ENCODE data around the gene MYL6.

Gene MYL6

DNA sequence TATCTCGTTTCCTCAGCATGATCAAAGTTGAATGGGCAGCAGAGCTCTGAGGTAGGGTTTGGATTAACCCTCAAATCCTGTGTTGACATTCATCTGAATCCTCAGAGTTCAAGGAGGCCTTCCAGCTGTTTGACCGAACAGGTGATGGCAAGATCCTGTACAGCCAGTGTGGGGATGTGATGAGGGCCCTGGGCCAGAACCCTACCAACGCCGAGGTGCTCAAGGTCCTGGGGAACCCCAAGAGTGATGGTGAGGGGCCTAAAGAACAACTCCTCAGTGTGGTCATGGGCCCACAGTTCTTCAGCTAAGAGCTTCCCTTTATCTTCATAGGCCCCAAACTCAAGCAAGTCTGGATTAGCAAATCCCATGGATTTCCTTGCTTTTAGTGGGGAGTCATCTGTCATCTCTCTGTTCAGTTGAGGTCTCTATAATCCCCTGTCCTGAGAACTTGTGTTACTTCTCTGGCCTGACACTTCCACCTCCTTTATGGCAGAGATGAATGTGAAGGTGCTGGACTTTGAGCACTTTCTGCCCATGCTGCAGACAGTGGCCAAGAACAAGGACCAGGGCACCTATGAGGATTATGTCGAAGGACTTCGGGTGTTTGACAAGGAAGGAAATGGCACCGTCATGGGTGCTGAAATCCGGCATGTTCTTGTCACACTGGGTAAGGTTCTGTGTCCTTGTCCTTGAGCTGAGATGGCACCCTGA lies 1.5 kb downstream of the MYL6 start:
- TF ChIP-seq EP300 (IDR thresholded peaks at IDR 0.05; ENCODE audit: borderline replicate concordance) = no peak; the same call in 1 of the 2 replicates
- TF ChIP-seq, protein P1, sequence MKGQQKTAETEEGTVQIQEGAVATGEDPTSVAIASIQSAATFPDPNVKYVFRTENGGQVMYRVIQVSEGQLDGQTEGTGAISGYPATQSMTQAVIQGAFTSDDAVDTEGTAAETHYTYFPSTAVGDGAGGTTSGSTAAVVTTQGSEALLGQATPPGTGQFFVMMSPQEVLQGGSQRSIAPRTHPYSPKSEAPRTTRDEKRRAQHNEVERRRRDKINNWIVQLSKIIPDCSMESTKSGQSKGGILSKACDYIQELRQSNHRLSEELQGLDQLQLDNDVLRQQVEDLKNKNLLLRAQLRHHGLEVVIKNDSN (IDR thresholded peaks at IDR 0.05) = no peak
- TF ChIP-seq CREB1 (IDR thresholded peaks at IDR 0.05; ENCODE audit: low read depth) = no peak
- TF ChIP-seq TAF1 (IDR thresholded peaks at IDR 0.05; ENCODE audit: low read depth) = no peak
- TF ChIP-seq, protein P2, sequence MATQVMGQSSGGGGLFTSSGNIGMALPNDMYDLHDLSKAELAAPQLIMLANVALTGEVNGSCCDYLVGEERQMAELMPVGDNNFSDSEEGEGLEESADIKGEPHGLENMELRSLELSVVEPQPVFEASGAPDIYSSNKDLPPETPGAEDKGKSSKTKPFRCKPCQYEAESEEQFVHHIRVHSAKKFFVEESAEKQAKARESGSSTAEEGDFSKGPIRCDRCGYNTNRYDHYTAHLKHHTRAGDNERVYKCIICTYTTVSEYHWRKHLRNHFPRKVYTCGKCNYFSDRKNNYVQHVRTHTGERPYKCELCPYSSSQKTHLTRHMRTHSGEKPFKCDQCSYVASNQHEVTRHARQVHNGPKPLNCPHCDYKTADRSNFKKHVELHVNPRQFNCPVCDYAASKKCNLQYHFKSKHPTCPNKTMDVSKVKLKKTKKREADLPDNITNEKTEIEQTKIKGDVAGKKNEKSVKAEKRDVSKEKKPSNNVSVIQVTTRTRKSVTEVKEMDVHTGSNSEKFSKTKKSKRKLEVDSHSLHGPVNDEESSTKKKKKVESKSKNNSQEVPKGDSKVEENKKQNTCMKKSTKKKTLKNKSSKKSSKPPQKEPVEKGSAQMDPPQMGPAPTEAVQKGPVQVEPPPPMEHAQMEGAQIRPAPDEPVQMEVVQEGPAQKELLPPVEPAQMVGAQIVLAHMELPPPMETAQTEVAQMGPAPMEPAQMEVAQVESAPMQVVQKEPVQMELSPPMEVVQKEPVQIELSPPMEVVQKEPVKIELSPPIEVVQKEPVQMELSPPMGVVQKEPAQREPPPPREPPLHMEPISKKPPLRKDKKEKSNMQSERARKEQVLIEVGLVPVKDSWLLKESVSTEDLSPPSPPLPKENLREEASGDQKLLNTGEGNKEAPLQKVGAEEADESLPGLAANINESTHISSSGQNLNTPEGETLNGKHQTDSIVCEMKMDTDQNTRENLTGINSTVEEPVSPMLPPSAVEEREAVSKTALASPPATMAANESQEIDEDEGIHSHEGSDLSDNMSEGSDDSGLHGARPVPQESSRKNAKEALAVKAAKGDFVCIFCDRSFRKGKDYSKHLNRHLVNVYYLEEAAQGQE (IDR thresholded peaks at IDR 0.05; ENCODE audit: low read depth) = no peak
- TF ChIP-seq TEAD4 (IDR thresholded peaks at IDR 0.05) = no peak
- no peak for TF ChIP-seq EGR1 (IDR thresholded peaks at IDR 0.05)
- TF ChIP-seq CEBPB (IDR thresholded peaks at IDR 0.05) = no peak
- TF ChIP-seq, protein P3, sequence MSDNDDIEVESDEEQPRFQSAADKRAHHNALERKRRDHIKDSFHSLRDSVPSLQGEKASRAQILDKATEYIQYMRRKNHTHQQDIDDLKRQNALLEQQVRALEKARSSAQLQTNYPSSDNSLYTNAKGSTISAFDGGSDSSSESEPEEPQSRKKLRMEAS (IDR thresholded peaks at IDR 0.05) = no peak
- no peak for TF ChIP-seq YY1 (IDR thresholded peaks at IDR 0.05; ENCODE audit: low read depth)
- no peak for TF ChIP-seq RAD21 (IDR thresholded peaks at IDR 0.05; ENCODE audit: low read depth)
- no peak for TF ChIP-seq TCF12 (IDR thresholded peaks at IDR 0.05; ENCODE audit: low read depth)
- TF ChIP-seq ZBTB7A (IDR thresholded peaks at IDR 0.05; ENCODE audit: low read depth) = no peak
- TF ChIP-seq FOXM1 (IDR thresholded peaks at IDR 0.05; ENCODE audit: borderline replicate concordance, low read depth) = no peak
- TF ChIP-seq NFIC (IDR thresholded peaks at IDR 0.05) = no peak

DNA sequence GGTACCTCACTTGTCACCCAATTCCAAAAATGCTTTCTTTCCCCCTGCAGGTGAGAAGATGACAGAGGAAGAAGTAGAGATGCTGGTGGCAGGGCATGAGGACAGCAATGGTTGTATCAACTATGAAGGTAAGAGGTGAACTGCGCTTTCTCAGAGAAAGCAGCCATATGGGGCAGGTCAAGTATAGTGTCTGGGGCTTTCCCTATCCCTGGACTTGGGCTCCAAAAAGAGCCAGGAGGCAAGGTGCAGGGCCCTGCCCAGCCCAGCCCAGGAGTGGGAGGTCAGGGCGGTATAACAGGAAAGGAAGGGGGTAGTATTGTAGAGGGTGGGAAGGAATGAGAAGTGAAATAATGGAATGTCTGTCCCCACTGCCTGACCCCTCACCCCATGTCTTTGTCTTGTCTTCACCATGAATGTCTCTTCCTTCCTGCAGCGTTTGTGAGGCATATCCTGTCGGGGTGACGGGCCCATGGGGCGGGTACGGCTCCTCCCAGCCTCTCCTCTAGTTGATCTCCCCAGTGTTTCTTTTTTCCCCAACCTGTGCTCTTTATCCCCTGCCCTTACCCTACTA lies 2.1 kb downstream of the MYL6 start:
- TF ChIP-seq EP300 (IDR thresholded peaks at IDR 0.05; ENCODE audit: borderline replicate concordance) = no peak

DNA sequence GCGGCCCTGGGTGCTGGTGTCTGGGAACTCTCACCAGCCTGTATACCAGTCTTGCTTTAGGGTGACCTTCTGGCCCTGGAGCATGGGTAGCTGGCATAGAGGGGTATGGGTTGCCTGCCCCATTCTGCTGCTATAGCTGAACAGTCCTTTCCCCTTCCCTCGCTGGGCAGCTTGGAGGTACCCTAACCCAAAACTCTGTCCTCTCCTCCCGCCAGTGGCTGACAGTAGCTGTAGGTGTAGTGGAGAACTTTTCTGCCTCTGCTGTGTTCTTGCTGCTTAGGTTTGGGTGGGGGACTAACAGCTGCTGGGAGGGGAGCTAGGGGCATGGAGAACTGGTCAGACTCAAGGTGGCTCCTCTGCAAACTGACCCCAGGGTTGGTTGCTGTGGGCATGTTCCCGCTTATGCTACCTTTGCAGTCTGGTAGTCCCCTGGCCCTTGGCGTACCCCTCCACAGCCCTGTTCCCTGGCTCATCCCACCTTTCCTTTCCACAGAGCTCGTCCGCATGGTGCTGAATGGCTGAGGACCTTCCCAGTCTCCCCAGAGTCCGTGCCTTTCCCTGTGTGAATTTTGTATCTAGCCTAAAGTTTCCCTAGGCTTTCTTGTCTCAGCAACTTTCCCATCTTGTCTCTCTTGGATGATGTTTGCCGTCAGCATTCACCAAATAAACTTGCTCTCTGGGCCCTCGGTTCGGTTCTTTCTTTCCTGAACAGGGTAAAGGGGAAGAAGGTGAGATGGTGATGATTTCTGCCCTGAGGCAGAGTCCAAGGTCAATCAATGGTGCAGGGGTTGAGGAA lies 2.9 kb downstream of the MYL6 start:
- TF ChIP-seq, protein P2 (IDR thresholded peaks at IDR 0.05; ENCODE audit: low read depth) = no peak
- TF ChIP-seq CREB1 (IDR thresholded peaks at IDR 0.05; ENCODE audit: low read depth) (no peak), TAF1 (IDR thresholded peaks at IDR 0.05; ENCODE audit: low read depth) (no peak), EGR1 (IDR thresholded peaks at IDR 0.05) (no peak), ZBTB7A (IDR thresholded peaks at IDR 0.05; ENCODE audit: low read depth) (no peak), TCF12 (IDR thresholded peaks at IDR 0.05; ENCODE audit: low read depth) (no peak)
- TF ChIP-seq, protein P1 (IDR thresholded peaks at IDR 0.05) = no peak

DNA sequence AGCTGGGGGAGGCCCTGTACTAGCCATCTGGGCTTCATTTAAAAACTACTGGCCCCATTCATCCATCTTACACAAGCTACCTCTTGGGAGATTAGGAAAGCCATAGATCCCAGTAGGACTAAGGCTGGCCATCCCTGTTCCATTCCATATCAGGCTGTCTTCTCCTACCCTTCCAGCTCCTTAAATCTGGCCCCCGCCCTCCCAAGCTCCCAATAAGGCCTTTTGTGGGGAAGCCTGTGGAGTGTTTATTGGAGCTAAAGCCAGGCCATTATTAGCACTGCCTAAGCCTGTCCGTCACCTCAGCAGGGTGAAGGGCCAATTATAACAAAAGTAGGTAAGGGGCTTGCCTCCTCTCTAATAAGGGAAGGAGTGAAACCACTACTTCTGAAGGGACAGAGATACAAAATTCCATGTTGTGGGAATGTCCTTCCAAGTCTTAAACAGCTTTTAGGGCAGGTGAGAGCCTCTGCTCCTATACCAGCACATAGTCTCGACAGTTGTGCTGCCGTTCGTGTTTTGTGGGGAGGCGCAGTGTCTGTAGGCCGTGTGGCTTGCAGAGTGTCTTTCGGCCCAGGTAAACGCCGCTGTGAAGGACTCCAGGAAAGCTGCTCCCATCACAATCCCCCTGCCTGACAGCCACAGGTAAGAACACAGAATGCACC lies 3.7 kb downstream of the MYL6 start:
- TF ChIP-seq YY1 (IDR thresholded peaks at IDR 0.05; ENCODE audit: low read depth) (no peak), CEBPB (IDR thresholded peaks at IDR 0.05) (no peak), RAD21 (IDR thresholded peaks at IDR 0.05; ENCODE audit: low read depth) (no peak)

DNA sequence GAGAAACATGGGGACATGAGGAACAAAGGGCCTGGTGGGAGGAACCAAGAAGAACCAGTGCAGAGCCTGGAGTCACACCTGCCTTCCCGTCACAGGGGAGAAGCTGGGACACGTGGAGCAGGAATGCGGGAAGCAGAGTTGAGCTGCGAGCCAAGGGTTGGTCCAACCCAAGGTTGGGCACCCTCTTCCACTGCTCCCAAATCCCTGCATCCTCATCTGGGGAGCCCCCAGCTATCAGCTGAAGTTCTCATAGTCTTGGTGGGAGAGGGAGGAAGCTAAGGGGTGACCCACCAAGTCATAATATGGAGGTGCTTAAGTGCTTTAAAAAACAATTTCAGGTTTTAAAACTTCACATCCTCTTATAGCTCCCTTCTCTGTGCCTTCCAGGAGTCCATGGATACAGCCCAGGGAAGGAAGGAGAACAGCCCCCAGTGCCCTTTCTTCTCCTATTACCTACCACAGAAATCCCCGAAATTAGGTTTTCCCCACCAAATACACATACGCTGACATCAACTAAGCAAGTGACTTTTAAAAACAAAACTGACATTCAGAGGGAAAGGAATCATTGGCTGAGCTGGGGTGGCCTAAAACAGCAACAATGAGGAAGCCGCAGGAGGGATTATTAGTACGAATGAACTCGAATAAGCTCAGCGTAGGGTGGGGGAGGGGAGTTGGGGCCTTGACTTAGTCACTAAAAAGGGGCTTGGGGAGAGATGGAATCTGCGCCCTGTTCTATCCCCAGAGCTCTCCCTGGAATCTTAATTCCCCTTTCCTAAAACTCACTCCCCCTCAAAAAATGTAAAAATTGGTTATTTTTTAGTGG lies 4.5 kb downstream of the MYL6 start:
- no peak for TF ChIP-seq NFIC (IDR thresholded peaks at IDR 0.05)
- TF ChIP-seq EP300 (IDR thresholded peaks at IDR 0.05; ENCODE audit: borderline replicate concordance) = no peak
- no peak for TF ChIP-seq RAD21 (IDR thresholded peaks at IDR 0.05; ENCODE audit: low read depth)
- 0 out of 2 replicates have a peak, but pooled peaks have one; percentile 8 for TF ChIP-seq TEAD4 (IDR thresholded peaks at IDR 0.05)

Data from Ishikawa (cell line).